Measurements from ENCODE around the gene DAPK3. TPM values are rescaled to one million over a fixed set of nuclear protein-coding genes. Genes with fewer than 3 reads are reported as not detected.

Gene DAPK3
- total RNA-seq, 4 donors from 2014 or later, result 56.5 to 71.8 (median 61.7) TPM

- no peaks in the 10 kb centered on the region for H3K4me1 ChIP-seq
- no peaks in the 10 kb centered on the region for H3K27me3 ChIP-seq
- no peak overlapping the region for H3K27ac ChIP-seq
- TF ChIP-seq POLR2A (IDR thresholded peaks at IDR 0.05) (no peak), POLR2AphosphoS5 (IDR thresholded peaks at IDR 0.05) (no peak), CTCF (IDR thresholded peaks at IDR 0.05) (no peak), EP300 (IDR thresholded peaks at IDR 0.05) (no peak)
- H3K9me3 ChIP-seq, result no peaks in the 10 kb centered on the region
- no peak overlapping the region for H3K4me3 ChIP-seq
- no peak for DNase-seq (ENCODE audit: low spot score in 2 of 2)
- H3K36me3 ChIP-seq, result no peaks in the 10 kb centered on the region
- 83% methylated on average over 9 of the region's 9 CpGs for WGBS
Measured at GRCh38 chr19:3914199-3914598, 56.7 kb downstream of the DAPK3 start.

- H3K4me3 ChIP-seq, result no peak overlapping the region
- H3K27me3 ChIP-seq, result peaks cover 10% of the 10 kb centered on the region
- no peak for DNase-seq (ENCODE audit: low spot score in 2 of 2)
- no peaks in the 10 kb centered on the region for H3K9me3 ChIP-seq
- no peak for TF ChIP-seq POLR2A (IDR thresholded peaks at IDR 0.05)
- TF ChIP-seq EP300 (IDR thresholded peaks at IDR 0.05), result no peak
- no peaks in the 10 kb centered on the region for H3K36me3 ChIP-seq
- no peak overlapping the region for H3K27ac ChIP-seq
- WGBS, result 92% methylated on average over 1 of the region's 1 CpG
- no peaks in the 10 kb centered on the region for H3K4me1 ChIP-seq
Measured at GRCh38 chr19:3910105-3910504, 60.8 kb downstream of the DAPK3 start.

Other genes starting within 250 kb of the DAPK3 start
- gene APBA3, start 209.4 kb downstream of the DAPK3 start, total RNA-seq, result 10 to 100 TPM; 19.8 to 55.0 (median 25.8) TPM
- 10 to 100 TPM; 41.5 to 92.6 (median 63.7) TPM for gene MRPL54, start 208.4 kb downstream of the DAPK3 start, total RNA-seq
- not detected for gene RAX2, start 198.9 kb downstream of the DAPK3 start, total RNA-seq
- 1 to 10 TPM in 3 of 4 donors, under 1 TPM in 1; 0.57 to 5.4 (median 2.0) TPM for gene MATK, start 184.7 kb downstream of the DAPK3 start, total RNA-seq
- gene ZFR2, start 102.1 kb downstream of the DAPK3 start, total RNA-seq, result 1 to 10 TPM in 2 of 4 donors, not detected in 2; 2.5 to 4.8 TPM
- not detected for gene ATCAY, start 90.4 kb downstream of the DAPK3 start, total RNA-seq
- not detected for gene NMRK2, start 38.0 kb downstream of the DAPK3 start, total RNA-seq
- 1,000 to 10,000 TPM; 1,423 to 2,137 (median 2,023) TPM for gene EEF2, start 14.4 kb upstream of the DAPK3 start, total RNA-seq
- 10 to 100 TPM; 17.1 to 28.7 (median 22.6) TPM for gene PIAS4, start 36.6 kb upstream of the DAPK3 start, total RNA-seq
- 10 to 100 TPM; 60.3 to 94.2 (median 77.4) TPM for gene ZBTB7A, start 95.8 kb upstream of the DAPK3 start, total RNA-seq
- gene MAP2K2, start 153.0 kb upstream of the DAPK3 start, total RNA-seq, result 100 to 1,000 TPM in 1 of 4 donors, 10 to 100 TPM in 3; 88.0 to 103 (median 95.0) TPM
- gene CREB3L3, start 182.5 kb upstream of the DAPK3 start, total RNA-seq, result under 1 TPM in 1 of 4 donors, not detected in 3; 0.64 TPM
- 10 to 100 TPM; 28.1 to 45.7 (median 31.8) TPM for gene SIRT6, start 211.5 kb upstream of the DAPK3 start, total RNA-seq
- gene ANKRD24, start 211.6 kb upstream of the DAPK3 start, total RNA-seq, result under 1 TPM; 0.44 to 0.87 (median 0.54) TPM